HG03469 (cell line): ENCODE results near the gene DDX46.
"Not testable (repeated sequence)": the region's sequence is repeated elsewhere in the genome, so short reads cannot be mapped to it uniquely, and the experiment has no call there.

Experiments
- ATAC-seq: cut with Tn5 transposase; IDR thresholded peaks from one replicate; pipeline ENCODE4 v1.9.1; 2021; ENCODE audit warnings: mild to moderate bottlenecking, moderate library complexity, moderate number of reproducible peaks; ENCODE audit not compliant: unreplicated experiment

The DDX46 gene, protein sequence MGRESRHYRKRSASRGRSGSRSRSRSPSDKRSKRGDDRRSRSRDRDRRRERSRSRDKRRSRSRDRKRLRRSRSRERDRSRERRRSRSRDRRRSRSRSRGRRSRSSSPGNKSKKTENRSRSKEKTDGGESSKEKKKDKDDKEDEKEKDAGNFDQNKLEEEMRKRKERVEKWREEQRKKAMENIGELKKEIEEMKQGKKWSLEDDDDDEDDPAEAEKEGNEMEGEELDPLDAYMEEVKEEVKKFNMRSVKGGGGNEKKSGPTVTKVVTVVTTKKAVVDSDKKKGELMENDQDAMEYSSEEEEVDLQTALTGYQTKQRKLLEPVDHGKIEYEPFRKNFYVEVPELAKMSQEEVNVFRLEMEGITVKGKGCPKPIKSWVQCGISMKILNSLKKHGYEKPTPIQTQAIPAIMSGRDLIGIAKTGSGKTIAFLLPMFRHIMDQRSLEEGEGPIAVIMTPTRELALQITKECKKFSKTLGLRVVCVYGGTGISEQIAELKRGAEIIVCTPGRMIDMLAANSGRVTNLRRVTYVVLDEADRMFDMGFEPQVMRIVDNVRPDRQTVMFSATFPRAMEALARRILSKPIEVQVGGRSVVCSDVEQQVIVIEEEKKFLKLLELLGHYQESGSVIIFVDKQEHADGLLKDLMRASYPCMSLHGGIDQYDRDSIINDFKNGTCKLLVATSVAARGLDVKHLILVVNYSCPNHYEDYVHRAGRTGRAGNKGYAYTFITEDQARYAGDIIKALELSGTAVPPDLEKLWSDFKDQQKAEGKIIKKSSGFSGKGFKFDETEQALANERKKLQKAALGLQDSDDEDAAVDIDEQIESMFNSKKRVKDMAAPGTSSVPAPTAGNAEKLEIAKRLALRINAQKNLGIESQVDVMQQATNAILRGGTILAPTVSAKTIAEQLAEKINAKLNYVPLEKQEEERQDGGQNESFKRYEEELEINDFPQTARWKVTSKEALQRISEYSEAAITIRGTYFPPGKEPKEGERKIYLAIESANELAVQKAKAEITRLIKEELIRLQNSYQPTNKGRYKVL

DNA sequence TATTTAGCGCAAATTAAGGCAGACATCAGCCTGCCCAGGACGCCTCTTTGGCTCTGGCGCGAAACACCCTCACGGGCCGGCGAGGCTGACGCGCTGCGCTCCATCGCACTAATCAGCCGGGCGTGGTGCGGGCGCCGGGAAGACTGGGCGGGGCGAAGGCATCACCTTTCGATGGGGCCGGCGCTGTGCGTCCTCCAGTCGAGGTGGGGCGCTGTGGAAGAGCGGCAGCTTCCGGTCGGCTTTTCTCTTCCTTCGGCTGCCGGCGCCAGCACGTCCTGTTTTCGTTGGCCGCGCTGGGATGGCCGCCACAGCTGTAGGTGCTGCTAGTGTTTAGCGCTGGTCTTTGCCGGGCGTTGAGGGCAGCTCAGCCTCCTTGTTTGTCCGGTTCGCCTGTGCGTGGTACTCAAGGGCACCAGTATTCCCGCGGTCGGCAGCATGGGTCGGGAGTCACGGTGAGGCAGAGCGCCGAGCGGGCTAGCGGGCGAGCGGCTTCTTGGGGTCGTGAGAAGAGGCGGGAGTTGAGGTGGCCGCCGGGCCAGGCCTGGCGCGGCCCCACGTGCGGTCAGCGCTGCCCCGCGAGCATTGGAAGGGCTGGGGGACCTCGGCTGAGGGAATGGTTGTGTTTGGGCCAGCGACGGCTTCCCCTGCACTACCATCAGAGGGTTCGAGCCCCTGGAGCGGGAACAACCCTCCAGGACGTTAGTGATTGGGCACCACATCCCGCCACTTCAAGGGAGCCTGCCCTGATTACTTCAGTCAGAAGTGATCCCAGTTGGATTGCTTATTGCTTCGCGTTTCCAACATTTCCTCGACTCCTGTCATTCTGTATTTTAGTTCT lies at the start of gene DDX46:
Gene DDX46 (plus strand): TSS at position 276 of the 838 bp plus-strand sequence. CDS start 160 bp downstream, at position 436.
- peak; percentile 95 for ATAC-seq

DNA sequence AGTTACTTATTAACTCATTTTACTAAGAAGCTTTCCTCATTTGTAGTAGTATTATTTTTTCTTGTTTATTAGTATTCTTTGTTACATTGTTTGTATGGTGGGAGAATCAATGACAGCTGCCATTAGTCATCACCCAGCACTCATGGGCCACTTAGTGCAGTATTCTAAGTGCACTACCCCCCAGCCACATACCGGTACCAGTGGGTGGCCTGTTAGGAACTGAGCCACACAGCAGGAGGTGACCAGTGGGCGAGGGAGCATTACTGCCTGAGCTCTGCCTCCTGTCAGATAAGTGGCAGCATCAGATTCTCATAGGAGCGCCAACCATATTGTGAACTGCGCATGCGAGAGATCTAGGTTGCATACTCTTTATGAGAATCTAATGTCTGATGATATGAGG lies 44.5 kb upstream of the DDX46 start:
- ATAC-seq: no peak

GRCh38 chr5:134714541-134714940 lies 44.0 kb upstream of the DDX46 start:
- ATAC-seq: no peak

GRCh38 chr5:134715466-134715865 lies 43.1 kb upstream of the DDX46 start:
- not testable (repeated sequence) for ATAC-seq

DNA sequence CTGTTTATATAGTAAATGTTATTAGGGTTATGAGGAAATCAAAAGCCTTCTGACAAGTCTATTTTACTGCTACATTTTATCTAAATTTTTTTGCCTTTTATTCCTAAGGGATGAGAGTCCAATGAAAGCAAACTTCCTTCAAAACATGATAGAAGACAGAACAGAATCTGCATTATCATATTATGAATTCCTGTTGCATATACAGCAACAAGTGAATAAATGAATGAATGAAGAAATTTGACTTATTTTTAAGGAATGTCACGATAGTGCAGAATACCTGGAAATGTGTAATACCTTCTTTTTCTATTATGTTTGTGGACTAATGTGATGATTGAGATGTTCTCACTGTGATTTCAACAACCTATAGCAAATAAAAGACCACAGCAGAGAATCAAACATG lies 33.7 kb upstream of the DDX46 start:
- ATAC-seq: no peak

DNA sequence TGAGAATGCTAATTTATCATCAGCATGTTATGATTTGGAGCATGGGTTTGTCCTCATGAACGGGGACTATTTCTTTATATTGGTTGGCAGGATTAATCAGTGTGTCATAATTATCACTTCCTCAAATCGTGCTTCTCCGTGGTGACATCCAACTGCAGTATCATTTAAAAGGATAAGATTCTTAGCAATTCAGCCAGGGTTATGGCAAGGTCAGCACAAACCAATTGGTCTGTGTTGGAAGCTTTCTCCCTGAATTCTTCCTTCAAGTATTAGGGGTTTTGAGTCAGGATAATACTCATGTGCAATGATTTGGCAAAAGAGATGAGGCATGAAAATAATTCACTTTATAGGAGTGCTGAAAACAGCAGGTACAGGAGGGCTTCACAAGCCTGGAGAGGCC lies 25.8 kb upstream of the DDX46 start:
- no peak for ATAC-seq

- no peak for ATAC-seq
Measured at GRCh38 chr5:134735243-134735642, 23.3 kb upstream of the DDX46 start.

- ATAC-seq: no peak
Measured at GRCh38 chr5:134736173-134736812, 22.3 kb upstream of the DDX46 start.

DNA sequence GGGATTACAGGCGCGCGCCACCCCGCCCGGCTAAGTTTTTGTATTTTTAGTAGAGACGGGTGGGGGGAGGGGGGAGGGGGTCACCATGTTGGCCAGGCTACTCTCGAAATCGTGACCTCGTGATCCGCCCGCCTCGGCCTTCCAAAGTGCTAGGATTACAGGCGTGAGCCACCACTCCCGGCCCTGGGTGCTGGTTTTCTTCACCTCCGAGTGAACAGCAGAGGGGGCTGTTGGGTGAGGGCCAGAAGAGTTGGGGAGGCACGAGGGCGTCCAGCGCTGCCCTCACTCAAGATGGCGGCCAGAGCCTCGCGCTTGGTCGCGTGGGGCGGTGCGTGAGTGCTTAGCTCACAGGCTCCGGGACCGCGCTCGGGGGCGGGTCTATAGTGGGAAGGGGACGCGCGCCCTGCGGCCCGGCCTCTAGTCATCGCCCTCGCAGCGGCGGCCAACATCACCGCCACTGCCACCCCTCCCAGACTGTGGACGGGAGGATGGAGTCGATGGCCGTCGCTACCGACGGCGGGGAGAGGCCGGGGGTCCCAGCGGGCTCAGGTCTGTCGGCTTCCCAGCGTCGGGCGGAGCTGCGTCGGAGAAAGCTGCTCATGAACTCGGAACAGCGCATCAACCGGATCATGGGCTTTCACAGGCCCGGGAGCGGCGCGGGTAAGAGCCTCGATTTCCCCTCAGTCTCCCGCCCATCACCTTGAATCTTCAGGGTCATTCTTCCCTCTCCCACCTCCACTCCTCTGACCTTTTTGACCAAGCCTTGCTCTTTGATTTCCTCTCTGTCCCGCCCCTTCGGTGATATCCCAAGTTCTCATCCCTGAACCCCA lies 20.2 kb upstream of the DDX46 start, which contains the start of gene CAMLG:
Gene CAMLG (plus strand): TSS at position 416 of the 830 bp plus-strand sequence. CDS start 73 bp downstream, at position 489.
- ATAC-seq: peak; percentile 89

DNA sequence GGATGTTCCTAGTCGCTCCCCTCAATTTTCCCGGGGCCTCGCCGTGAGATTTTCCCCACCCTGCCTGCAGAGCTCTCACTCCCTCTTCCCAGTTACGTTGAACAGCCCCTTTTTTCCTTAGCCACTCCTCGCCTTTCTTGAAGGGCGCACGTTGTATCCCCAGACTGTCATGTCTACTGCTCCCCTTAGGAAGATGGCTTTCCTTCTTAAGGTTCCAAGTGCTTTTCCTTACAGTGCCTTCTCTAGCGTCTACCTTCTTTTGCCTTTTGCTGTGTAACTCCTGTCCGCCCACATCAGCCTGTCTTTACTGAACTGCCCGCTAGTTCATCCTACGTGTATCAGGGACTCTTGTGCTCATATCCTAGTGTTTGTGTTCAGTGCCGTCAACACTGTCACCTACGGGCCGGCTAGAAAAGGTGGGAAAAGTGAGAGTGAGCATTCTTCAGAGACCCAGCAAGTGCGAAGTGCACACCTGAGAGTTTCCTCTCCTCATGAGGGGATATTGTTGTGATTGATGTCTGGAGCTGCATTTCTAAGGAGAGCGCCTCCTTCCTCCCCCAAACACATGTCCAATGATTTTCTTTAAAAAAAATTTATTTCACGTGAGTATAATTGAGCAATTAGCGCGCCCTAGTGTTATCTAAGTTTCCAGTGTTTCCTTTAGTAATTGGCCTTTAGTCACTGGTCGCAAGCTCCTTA lies 19.5 kb upstream of the DDX46 start:
- ATAC-seq: no peak

DNA sequence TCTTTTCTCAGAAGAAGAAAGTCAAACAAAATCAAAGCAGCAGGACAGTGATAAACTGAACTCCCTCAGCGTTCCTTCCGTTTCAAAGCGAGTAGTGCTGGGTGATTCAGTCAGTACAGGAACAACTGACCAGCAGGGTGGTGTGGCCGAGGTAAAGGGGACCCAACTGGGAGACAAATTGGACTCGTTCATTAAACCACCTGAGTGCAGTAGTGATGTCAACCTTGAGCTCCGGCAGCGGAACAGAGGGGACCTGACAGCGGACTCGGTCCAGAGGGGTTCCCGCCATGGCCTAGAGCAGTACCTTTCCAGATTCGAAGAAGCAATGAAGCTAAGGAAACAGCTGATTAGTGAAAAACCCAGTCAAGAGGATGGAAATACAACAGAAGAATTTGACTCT lies 17.5 kb upstream of the DDX46 start:
- no peak for ATAC-seq

DNA sequence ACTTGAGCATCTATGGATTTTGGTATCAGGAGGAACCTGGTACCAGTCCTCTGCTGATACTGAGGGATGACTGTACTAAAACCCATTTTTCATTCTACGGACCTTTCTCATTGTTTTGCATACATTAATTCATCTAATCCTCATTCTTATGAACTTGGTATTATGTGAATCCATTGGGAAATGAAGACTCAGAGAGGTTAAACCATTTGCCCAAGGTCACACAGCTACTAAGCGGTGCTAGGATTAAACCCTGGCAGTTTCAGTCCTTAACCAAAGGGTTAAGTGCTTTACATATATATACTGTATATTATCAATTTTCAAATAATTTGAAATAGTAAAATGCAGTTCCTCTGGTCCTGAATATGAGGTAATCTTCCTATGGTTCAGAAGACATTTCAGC lies 16.4 kb upstream of the DDX46 start:
- ATAC-seq: no peak

GRCh38 chr5:134749415-134749814 lies 9.2 kb upstream of the DDX46 start:
- no peak for ATAC-seq

DNA sequence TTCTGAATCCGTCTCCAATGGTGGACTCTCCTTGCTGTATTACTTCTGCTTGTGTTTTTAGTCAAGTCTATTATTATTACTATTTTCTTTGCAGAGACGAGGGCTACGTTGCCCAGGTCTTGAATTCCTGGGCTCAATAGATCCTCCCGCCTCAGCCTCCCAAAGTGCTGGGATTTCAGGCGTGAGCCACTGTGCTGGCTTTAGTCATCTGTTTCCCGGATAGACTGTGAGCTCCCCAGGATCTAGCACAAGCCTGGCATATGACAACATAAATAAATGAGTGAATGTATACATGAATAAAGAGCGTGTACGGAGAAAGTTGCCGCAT lies 439 bp upstream of the DDX46 start:
- no peak for ATAC-seq

GRCh38 chr5:134767528-134768291 lies 9.1 kb downstream of the DDX46 start:
- ATAC-seq: not testable (repeated sequence)

GRCh38 chr5:134769206-134769605 lies 10.6 kb downstream of the DDX46 start:
- ATAC-seq: no peak

- no peak for ATAC-seq
Measured at GRCh38 chr5:134772461-134773125, 14.0 kb downstream of the DDX46 start.
